Left ventricle myocardium inferior (tissue), 1 donor: Measurements from ENCODE around the gene HOXB3. TPM values are rescaled to one million over a fixed set of nuclear protein-coding genes. Genes with fewer than 3 reads are reported as not detected.

Experiments
- DNase-seq: peaks from one replicate; pipeline ENCODE4 v3.0.0-alpha.2; 2020
- H3K27ac ChIP-seq: fragments of 200-600 bp; replicated peaks from 2 replicates; pipeline ENCODE4 v1.8.0; 2021
- H3K27me3 ChIP-seq: fragments of 200-600 bp; 2 replicates; pipeline ENCODE4 v1.8.0; 2021; ENCODE audit warnings: low read depth
- H3K36me3 ChIP-seq: fragments of 200-600 bp; 2 replicates; pipeline ENCODE4 v1.8.0; 2021
- H3K4me1 ChIP-seq: fragments of 200-600 bp; 2 replicates; pipeline ENCODE4 v1.8.0; 2021
- H3K4me3 ChIP-seq: fragments of 200-600 bp; 2 replicates; pipeline ENCODE4 v1.8.0; 2021; ENCODE audit warnings: mild to moderate bottlenecking, moderate library complexity
- H3K9me3 ChIP-seq: fragments of 200-600 bp; replicated peaks from 2 replicates; pipeline ENCODE4 v1.8.0; 2021
- intact Hi-C: fragments of 100-400 bp; cut with micrococcal nuclease; formaldehyde crosslinking; loops from one replicate; pipeline ENCODE4 v1.11.0; 2022
- total RNA-seq: library from RNA; stranded (reverse); fragmentation: NEBNext Ultra II Directional; extraction: Animal tissue kit (Norgen Biotek cat#: 25700); gene quantifications from one replicate; pipeline ENCODE4 v1.2.1, GENCODE V29; 2021
- TF ChIP-seq, protein P1 (sequence below): fragments of 200-600 bp; IDR thresholded peaks from 2 replicates; pipeline ENCODE4 v1.8.0; 2021; ENCODE audit warnings: antibody characterized with exemption, mild to moderate bottlenecking, borderline replicate concordance
- donor health status: DM: no; HTN: yes; CAD: no; lungs with severe emphysema.

The HOXB3 gene
- total RNA-seq, 1 donor from 2014 or later: 0.91 TPM

DNA sequence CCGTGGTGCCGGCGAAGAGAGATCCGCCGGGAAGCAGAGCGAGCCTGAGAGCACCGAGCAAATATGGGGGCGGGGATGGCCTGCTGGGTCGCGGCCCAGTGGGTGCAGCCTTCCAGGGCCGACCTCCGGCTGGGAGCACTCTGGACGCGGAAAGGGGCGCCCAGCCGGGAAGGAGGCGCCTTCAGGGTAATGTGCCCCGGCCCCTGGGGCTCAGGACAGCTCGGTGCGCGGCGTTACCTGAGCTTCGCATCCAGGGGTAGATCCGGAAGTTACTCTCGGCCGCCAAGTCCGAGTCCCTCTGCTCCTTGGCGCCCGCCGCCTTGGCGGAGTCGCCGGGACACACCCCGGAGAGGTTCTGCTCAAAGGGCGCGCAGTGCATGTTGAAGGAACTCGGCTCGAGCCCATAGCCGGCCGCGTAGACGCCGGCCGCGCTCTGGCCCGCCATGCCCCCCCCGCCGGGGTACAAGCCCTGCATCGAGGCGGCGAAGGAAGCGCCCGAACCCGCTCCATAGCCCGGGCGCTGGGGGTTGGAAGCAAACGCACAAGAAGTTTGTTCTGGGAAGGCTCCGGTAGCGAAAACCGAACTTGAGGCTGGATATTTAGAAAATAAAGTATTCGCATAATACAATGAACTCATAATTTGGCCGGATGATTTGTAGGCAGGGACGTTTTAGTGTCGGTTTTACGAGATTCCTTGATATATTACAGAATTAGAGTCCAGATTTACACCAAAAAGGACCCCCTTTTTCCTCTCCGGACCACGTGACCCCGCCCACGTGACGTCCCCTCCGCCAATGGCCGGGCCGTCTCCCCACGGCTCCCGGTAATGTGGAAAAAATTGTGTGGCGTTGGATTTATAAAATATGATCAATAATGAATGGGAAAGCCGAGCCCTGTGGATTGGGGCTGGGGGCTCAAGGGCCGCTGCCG, 20.5 kb upstream of the HOXB3 start, which contains the start of gene HOXB7:
Gene HOXB7 (minus strand): TSS at position 736 of the 930 bp plus-strand sequence. CDS start 99 bp downstream, at position 637.
- Histone ChIP-seq H3K27ac (peak within 1 kb of the TSS; percentile 62), H3K4me3 (peak within 1 kb of the TSS; percentile 63), H3K36me3 (no peaks in the 10 kb centered on the region), H3K4me1 (peaks cover 50% of the 10 kb centered on the region), H3K27me3 (peaks cover 100% of the 10 kb centered on the region), H3K9me3 (no peaks in the 10 kb centered on the region)
- TF ChIP-seq, protein P1, sequence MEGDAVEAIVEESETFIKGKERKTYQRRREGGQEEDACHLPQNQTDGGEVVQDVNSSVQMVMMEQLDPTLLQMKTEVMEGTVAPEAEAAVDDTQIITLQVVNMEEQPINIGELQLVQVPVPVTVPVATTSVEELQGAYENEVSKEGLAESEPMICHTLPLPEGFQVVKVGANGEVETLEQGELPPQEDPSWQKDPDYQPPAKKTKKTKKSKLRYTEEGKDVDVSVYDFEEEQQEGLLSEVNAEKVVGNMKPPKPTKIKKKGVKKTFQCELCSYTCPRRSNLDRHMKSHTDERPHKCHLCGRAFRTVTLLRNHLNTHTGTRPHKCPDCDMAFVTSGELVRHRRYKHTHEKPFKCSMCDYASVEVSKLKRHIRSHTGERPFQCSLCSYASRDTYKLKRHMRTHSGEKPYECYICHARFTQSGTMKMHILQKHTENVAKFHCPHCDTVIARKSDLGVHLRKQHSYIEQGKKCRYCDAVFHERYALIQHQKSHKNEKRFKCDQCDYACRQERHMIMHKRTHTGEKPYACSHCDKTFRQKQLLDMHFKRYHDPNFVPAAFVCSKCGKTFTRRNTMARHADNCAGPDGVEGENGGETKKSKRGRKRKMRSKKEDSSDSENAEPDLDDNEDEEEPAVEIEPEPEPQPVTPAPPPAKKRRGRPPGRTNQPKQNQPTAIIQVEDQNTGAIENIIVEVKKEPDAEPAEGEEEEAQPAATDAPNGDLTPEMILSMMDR: no peak
- DNase-seq: peak; percentile 52
- intact Hi-C loops: loop anchor here (10.0 kb wide), 1 partner anchor 276 kb away; no protein-coding TSS in a partner anchor

DNA sequence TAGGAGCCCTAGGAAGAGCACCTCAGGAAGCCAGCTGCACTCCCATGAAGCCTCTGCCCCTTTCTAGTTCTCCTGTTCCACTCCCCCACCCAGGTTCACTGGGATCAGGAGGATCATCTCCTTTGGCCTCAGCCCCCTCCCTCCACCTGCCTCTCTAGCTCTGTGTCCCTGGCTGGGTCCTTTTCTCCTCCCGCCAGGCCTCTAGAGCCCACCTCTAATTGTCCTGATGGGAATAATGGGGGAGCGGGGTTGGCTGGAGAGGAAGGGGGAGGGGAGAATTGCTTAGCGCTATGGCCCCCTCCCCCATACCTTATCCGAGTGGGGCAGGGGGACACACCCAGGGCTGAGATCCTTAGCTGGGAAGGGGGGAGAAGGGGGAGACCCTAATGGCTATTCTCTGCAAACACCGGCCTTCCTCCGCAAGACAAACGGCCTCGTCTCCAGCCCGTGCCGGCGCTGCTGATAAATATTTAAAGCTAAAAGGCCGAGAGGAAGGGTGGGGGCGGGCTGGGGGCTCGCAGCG, 19.8 kb upstream of the HOXB3 start:
- Histone ChIP-seq H3K9me3 (no peaks in the 10 kb centered on the region), H3K27me3 (peaks cover 100% of the 10 kb centered on the region), H3K36me3 (no peaks in the 10 kb centered on the region), H3K27ac (peak overlapping the region; percentile 62), H3K4me3 (peak overlapping the region; percentile 63), H3K4me1 (peaks cover 50% of the 10 kb centered on the region)
- no peak for DNase-seq
- intact Hi-C loops: loop anchor here (10.0 kb wide), 1 partner anchor 275 kb away; no protein-coding TSS in a partner anchor
- TF ChIP-seq, protein P1: no peak

DNA sequence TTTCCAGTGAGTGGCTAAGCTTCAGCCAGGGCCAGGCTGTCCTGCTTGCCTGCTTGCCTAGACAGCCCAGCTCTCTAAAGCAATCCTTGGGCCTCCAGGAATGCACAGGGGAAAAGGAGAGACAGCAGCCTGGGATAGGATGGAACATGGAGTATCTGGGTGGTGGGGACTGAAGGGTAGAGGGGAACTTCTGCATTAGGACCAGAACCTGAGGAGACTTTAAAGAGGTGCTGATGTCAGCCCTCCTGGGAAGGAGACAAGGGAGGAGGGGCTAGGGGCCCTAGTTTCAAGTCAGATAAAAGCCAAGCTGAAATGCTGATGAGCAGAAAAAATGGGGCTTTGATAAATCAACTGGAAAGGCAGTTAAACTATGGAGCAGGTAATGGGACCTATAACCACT, 19.0 kb upstream of the HOXB3 start:
- H3K4me3 ChIP-seq: no peak overlapping the region
- H3K27me3 ChIP-seq: peaks cover 100% of the 10 kb centered on the region
- no peak for DNase-seq
- intact Hi-C loops: no loop called here
- H3K4me1 ChIP-seq: peaks cover 42% of the 10 kb centered on the region
- H3K36me3 ChIP-seq: no peaks in the 10 kb centered on the region
- H3K27ac ChIP-seq: no peak overlapping the region
- H3K9me3 ChIP-seq: no peaks in the 10 kb centered on the region
- TF ChIP-seq, protein P1: no peak

DNA sequence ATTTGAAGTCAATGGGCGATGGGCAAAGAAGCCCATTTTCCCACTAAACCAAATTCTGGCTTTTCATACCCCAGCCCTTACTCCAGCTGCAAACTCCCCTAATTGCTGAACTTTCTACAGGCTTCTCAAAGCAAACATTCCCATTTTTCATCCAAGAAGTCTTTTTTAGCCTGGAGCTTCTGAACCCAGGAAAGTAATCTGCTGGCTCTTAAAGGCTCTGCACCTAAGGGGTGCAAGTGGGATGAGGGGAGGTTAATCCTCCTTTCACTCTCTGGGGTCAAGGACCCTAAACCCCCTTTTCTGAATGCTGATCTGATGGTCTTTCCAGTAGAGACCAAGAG, 18.4 kb upstream of the HOXB3 start:
- TF ChIP-seq, protein P1: no peak
- no peak overlapping the region for H3K27ac ChIP-seq
- H3K4me1 ChIP-seq: peaks cover 37% of the 10 kb centered on the region
- H3K4me3 ChIP-seq: no peak overlapping the region
- no peak for DNase-seq
- intact Hi-C loops: no loop called here
- H3K36me3 ChIP-seq: no peaks in the 10 kb centered on the region
- H3K27me3 ChIP-seq: peaks cover 100% of the 10 kb centered on the region
- H3K9me3 ChIP-seq: no peaks in the 10 kb centered on the region

DNA sequence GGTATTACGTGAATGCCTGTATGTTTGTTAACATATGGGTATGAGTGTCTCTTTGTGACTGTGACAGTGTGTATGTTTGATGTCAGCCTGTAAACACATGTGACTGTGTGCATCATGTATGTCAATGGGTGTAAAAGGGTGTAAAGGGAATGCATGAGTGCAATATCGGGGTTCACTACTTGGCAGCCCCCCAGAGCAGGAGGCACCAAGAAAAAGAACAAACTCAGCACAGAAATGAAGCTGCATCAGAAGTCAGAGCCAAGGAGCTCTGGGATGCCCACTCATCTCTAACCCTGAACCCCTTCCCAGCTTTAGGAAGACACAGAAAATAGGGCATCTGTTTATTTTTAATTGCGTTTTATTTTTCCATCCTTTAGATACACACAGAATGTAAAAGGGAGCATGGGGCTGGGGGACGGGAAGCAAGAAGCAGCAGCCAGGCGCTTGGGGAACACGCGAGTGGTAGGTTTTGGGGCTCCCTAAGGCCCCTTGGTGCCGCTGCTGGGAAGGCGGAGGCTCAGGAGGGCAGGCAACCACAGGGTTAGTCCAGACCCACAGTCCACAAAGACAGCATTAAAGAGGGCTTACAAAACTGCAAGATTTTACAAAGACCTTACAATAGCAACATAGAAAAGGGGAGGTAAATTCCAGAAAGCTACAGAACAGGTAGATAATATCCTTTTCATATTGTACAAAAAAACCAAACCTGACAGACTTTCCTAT, 17.0 kb upstream of the HOXB3 start:
- Histone ChIP-seq H3K36me3 (no peaks in the 10 kb centered on the region), H3K9me3 (no peaks in the 10 kb centered on the region), H3K27ac (no peak overlapping the region), H3K27me3 (peaks cover 100% of the 10 kb centered on the region), H3K4me3 (no peak overlapping the region), H3K4me1 (peaks cover 27% of the 10 kb centered on the region)
- intact Hi-C loops: no loop called here
- TF ChIP-seq, protein P1: no peak
- no peak for DNase-seq
